Measurements from ENCODE around the gene MESP1.

GRCh38 chr15:89725064-89725463 lies 26.0 kb downstream of the MESP1 start:
- TF ChIP-seq, protein P1, sequence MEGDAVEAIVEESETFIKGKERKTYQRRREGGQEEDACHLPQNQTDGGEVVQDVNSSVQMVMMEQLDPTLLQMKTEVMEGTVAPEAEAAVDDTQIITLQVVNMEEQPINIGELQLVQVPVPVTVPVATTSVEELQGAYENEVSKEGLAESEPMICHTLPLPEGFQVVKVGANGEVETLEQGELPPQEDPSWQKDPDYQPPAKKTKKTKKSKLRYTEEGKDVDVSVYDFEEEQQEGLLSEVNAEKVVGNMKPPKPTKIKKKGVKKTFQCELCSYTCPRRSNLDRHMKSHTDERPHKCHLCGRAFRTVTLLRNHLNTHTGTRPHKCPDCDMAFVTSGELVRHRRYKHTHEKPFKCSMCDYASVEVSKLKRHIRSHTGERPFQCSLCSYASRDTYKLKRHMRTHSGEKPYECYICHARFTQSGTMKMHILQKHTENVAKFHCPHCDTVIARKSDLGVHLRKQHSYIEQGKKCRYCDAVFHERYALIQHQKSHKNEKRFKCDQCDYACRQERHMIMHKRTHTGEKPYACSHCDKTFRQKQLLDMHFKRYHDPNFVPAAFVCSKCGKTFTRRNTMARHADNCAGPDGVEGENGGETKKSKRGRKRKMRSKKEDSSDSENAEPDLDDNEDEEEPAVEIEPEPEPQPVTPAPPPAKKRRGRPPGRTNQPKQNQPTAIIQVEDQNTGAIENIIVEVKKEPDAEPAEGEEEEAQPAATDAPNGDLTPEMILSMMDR (IDR thresholded peaks at IDR 0.05) = no peak
- TF ChIP-seq POLR2A (IDR thresholded peaks at IDR 0.05) = no peak

All from right lobe of liver (tissue), 4 donors.